Glutamatergic neuron (in vitro differentiated cells): ENCODE measurements around the gene ELOA2. TPM values are rescaled to one million over a fixed set of nuclear protein-coding genes. Genes with fewer than 3 reads are reported as not detected.

ENCODE experiments used
- DNase-seq: peaks from one replicate; pipeline ENCODE4 v3.0.0; 2022
- H3K27ac Mint-ChIP-seq: one replicate; pipeline ENCODE4 v1.8.0; 2020; ENCODE audit warnings: mild to moderate bottlenecking, mixed read lengths, inconsistent platforms; ENCODE audit not compliant: unreplicated experiment
- H3K27me3 Mint-ChIP-seq: one replicate; pipeline ENCODE4 v1.8.0; 2020; ENCODE audit warnings: mild to moderate bottlenecking, moderate library complexity, mixed read lengths, inconsistent platforms; ENCODE audit not compliant: unreplicated experiment
- H3K36me3 Mint-ChIP-seq: one replicate; pipeline ENCODE4 v1.8.0; 2020; ENCODE audit warnings: mild to moderate bottlenecking, mixed read lengths, inconsistent platforms; ENCODE audit not compliant: unreplicated experiment
- H3K4me1 Mint-ChIP-seq: one replicate; pipeline ENCODE4 v1.8.0; 2020; ENCODE audit warnings: mild to moderate bottlenecking, low read depth, mixed read lengths, inconsistent platforms; ENCODE audit not compliant: unreplicated experiment
- H3K4me3 Mint-ChIP-seq: one replicate; pipeline ENCODE4 v1.8.0; 2020; ENCODE audit warnings: mild to moderate bottlenecking, mixed read lengths, inconsistent platforms; ENCODE audit not compliant: unreplicated experiment
- H3K9me3 Mint-ChIP-seq: one replicate; pipeline ENCODE4 v1.8.0; 2020; ENCODE audit warnings: mild to moderate bottlenecking, moderate library complexity, mixed read lengths, inconsistent platforms; ENCODE audit not compliant: unreplicated experiment
- CTCF ChIP-seq: fragments of 200-600 bp; sonication (generic); IDR thresholded peaks from one replicate; pipeline ENCODE4 v1.5.0; 2021; ENCODE audit not compliant: partially characterized antibody, unreplicated experiment
- total RNA-seq: library from RNA; stranded (reverse); fragmentation: NEBNext Ultra II Directional; extraction: Animal tissue kit (Norgen Biotek cat#: 25700); gene quantifications from one replicate; pipeline ENCODE4 v1.2.1, GENCODE V29; 2021; ENCODE audit not compliant: unreplicated experiment

The ELOA2 gene
- total RNA-seq, 1 donor from 2014 or later = not detected

DNA sequence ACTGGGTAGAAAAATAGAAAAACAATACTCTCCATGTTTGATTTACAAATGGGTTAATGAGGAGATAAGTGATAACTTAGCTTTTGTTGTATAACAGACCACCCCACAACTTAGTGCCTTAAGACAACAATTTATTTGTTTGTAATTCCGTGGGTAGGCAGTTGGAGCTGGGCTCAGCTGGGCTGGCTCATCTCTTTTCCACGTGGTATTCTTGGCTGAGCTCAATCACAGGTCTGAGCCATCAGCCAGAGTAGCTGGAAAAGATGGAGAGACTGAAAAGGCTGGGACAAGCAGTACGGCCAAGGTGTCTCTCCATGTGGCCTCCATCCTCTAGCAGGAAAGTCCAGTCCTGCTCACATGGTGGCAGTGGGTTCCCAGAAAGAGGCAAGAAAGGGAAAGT is 32.2 kb upstream of the ELOA2 start:
- TF ChIP-seq CTCF = no peak

GRCh38 chr18:47063096-47063495 is 27.7 kb upstream of the ELOA2 start:
- Mint-ChIP-seq H3K4me1 (no peaks in the 10 kb centered on the region), H3K36me3 (no peaks in the 10 kb centered on the region), H3K27me3 (no peaks in the 10 kb centered on the region), H3K27ac (no peak overlapping the region), H3K4me3 (no peak overlapping the region), H3K9me3 (no peaks in the 10 kb centered on the region)
- no peak for DNase-seq
- TF ChIP-seq CTCF = no peak

More for the DNA sequence above, 32.2 kb upstream of the ELOA2 start:
- H3K9me3 Mint-ChIP-seq = no peaks in the 10 kb centered on the region
- H3K4me1 Mint-ChIP-seq = no peaks in the 10 kb centered on the region
- no peaks in the 10 kb centered on the region for H3K36me3 Mint-ChIP-seq
- H3K27ac Mint-ChIP-seq = no peak overlapping the region
- H3K27me3 Mint-ChIP-seq = no peaks in the 10 kb centered on the region
- DNase-seq = no peak
- no peak overlapping the region for H3K4me3 Mint-ChIP-seq

- H3K27me3 Mint-ChIP-seq = no peaks in the 10 kb centered on the region
- no peaks in the 10 kb centered on the region for H3K9me3 Mint-ChIP-seq
- no peaks in the 10 kb centered on the region for H3K4me1 Mint-ChIP-seq
- no peak overlapping the region for H3K4me3 Mint-ChIP-seq
- no peak for DNase-seq
- no peak overlapping the region for H3K27ac Mint-ChIP-seq
- TF ChIP-seq CTCF = no peak
- H3K36me3 Mint-ChIP-seq = no peaks in the 10 kb centered on the region
These were observed 27.1 kb upstream of the ELOA2 start for GRCh38 chr18:47062471-47062870.

DNA sequence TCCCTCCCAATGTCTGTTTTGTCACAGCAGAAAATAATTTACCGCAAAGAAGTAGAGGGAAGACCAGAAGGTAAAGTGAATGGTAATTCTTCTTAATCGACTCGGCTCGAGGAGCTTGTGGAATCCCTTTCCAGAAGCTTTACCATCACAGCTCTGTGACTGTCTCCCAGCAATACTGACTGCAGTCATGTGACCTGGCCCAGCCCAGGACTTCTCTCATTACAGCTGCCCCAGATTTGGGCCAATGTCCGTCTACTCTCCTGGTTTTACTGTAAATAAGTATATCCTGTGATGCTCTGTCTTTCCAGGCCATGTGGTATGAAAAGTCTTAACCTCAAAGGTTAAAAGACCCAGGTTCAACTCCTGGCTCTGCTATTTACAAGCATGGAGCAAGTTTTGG is 18.9 kb upstream of the ELOA2 start:
- Mint-ChIP-seq H3K4me1 (no peaks in the 10 kb centered on the region), H3K4me3 (no peak overlapping the region), H3K27ac (no peak overlapping the region), H3K27me3 (peaks cover 3% of the 10 kb centered on the region), H3K9me3 (no peaks in the 10 kb centered on the region), H3K36me3 (no peaks in the 10 kb centered on the region)
- no peak for DNase-seq
- TF ChIP-seq CTCF = no peak

DNA sequence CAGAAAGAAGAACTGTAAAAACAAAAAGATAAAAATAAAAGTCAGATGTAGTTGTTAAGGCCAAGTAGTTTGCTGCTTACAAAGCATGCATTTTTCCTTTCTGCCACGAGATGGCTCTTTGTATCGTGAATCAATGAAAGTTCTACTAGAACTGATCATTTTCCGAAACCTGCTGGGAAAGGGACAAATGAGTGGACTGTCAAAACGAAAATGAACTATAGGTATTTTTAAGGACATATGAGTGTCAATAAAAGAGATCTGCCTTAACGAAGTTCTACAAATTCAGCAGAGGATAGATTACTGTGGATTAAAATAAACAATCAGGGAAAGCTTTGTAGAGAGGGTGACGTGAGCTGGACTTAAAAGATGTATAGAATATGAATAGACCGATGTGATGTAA is 15.0 kb upstream of the ELOA2 start:
- Mint-ChIP-seq H3K27ac (no peak overlapping the region), H3K4me1 (no peaks in the 10 kb centered on the region), H3K9me3 (no peaks in the 10 kb centered on the region), H3K4me3 (no peak overlapping the region), H3K36me3 (no peaks in the 10 kb centered on the region), H3K27me3 (peaks cover 3% of the 10 kb centered on the region)
- peak; percentile 54 for TF ChIP-seq CTCF
- no peak for DNase-seq
